Epithelial cell of esophagus (primary cell): ENCODE results near the gene TPRA1.

ENCODE experiments used
- DNase-seq: peaks from one replicate; pipeline ENCODE4 v3.0.0; 2010; ENCODE audit warnings: low read depth
- H3K4me3 ChIP-seq: 2 replicates; pipeline ENCODE4 v1.5.1; 2011; ENCODE audit warnings: mild to moderate bottlenecking, low read length, control low read depth
- CTCF ChIP-seq: IDR thresholded peaks from 2 replicates; pipeline ENCODE4 v1.5.1; 2011; ENCODE audit warnings: low read depth, mild to moderate bottlenecking, low read length, control low read depth, inconsistent platforms; ENCODE audit not compliant: insufficient read depth; ENCODE audit errors: missing control alignments

The TPRA1 gene

GRCh38 chr3:127572735-127573134 lies 17.8 kb downstream of the TPRA1 start:
- no peak for TF ChIP-seq CTCF
- DNase-seq = no peak

DNA sequence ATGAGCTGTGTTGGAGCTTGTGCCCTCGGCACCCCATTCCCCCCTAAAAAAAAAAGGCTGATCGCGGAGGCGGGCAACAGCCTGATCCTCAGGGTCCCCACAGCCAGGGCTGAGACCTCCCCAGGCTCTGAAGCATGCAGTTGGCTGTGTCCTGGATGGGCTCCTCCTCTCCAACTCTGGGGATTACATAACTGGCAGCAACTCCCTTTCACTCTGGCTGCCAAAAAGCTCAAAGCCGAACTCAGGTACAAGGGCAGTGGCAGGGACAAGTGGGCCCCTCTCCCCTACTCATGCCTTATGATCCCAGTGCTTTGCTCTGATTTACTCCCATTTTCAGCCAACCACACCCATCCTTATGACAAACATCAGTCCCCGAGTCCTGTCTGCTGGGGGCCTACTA lies 18.3 kb downstream of the TPRA1 start:
- TF ChIP-seq CTCF = no peak

More at GRCh38 chr3:127572735-127573134, 17.8 kb downstream of the TPRA1 start:
- H3K4me3 ChIP-seq = no peak overlapping the region

DNA sequence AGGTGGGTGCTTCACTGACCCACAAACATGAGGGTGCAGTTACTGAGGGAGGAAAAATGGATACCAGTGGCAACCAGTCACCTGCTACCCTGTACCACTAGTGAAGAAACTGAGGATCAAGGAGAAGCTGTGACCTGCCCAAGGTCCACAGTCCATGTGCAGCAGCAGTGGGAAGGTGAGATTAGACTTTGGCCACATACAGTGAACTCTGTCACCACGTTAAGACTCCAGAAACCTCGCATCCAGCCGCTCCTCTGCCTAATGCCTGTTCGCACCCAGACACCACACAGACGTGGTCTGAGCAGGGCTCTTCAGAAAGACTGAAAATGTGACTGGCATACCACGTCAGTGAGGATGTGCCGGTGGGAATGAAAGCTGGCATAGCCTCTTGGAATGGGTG lies 20.0 kb downstream of the TPRA1 start:
- DNase-seq = no peak
- TF ChIP-seq CTCF = no peak
- H3K4me3 ChIP-seq = no peak overlapping the region

More for the DNA sequence above, 18.3 kb downstream of the TPRA1 start:
- no peak for DNase-seq
- no peak overlapping the region for H3K4me3 ChIP-seq

DNA sequence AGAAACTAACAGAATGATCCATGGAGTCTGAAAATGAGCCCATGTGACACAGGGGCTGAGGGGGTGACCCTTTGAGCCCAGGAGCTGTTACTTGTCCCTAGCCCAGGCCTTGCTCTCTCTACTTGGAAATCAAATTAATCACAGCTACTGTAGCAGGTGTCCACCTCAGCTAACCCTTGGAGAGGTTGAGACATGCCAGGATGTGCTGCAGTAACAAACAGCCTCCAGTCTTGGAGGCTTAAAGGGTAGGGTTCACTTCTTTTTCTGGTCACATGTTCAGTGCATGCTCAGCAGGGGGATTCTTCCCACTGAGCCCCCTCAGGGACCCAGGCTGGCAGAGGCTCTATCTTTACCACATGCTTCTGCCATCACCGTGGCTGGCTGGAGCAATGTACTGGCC lies 21.4 kb downstream of the TPRA1 start:
- no peak overlapping the region for H3K4me3 ChIP-seq
- no peak for DNase-seq
- TF ChIP-seq CTCF = no peak

GRCh38 chr3:127568586-127568985 lies 21.9 kb downstream of the TPRA1 start:
- H3K4me3 ChIP-seq = no peak overlapping the region
- no peak for TF ChIP-seq CTCF
- DNase-seq = no peak

- no peak for TF ChIP-seq CTCF
- DNase-seq = no peak
- H3K4me3 ChIP-seq = no peak overlapping the region
These were observed 23.7 kb downstream of the TPRA1 start for GRCh38 chr3:127566833-127567232.

GRCh38 chr3:127565711-127566110 lies 24.8 kb downstream of the TPRA1 start:
- H3K4me3 ChIP-seq = no peak overlapping the region
- DNase-seq = peak; percentile 16
- no peak for TF ChIP-seq CTCF
